ENCODE data around the gene MLYCD.
"Not testable (repeated sequence)": the region's sequence is repeated elsewhere in the genome, so short reads cannot be mapped to it uniquely, and the experiment has no call there.

MLYCD gene

DNA sequence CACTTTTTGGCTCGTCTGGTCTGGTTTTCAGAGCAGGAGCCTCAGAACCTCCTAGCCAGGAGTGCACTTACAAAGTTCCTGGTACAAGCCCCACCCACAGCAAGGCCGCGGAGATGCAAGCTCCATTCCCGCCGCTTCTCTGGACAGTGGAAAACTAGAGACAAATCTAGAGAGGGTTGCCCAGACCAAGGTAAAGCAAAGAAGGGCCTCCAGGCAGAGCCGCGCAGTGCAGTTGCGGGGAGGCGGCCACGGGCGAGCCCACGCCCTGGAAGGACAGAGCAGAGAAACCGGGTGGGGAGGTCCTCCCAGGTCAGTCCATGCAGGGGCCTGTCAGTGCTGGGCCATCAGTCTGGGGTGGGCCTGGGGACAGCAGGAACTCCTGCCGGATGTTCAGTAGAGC is 43.2 kb downstream of the MLYCD start:
- no peak for DNase-seq

DNA sequence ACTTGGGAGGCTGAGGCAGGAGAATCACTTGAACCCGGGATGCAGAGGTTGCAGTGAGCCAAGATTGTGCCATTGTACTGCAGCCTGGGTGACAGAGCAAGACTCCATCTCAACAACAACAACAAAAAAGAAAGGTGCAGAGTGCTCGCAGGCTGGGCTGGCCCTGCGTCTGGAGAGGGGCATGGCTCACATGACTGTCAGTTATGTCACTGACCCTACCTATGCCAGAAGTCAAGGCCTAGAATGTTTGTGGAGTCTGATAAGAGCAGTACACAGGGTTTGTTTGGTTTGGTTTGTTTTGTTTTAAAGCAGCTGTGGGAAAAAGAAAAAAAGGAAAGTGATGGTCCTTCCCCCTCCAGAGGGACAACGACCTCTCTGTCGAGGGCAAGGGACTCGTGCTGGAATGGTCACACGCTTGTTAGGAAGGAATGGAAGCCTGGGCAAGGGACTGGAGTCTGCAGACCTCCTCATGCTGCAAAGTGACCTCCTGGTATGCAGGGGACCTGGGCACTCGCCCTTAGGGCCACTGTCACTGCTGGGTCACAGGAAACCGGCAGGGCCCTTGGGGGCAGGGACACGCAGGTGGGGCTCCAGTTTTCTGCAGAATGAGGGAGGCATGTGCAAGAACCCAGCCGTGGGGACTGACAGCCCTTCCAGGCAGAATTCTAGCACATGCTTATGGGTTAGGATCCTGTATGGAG is 44.0 kb downstream of the MLYCD start:
- DNase-seq: no peak

DNA sequence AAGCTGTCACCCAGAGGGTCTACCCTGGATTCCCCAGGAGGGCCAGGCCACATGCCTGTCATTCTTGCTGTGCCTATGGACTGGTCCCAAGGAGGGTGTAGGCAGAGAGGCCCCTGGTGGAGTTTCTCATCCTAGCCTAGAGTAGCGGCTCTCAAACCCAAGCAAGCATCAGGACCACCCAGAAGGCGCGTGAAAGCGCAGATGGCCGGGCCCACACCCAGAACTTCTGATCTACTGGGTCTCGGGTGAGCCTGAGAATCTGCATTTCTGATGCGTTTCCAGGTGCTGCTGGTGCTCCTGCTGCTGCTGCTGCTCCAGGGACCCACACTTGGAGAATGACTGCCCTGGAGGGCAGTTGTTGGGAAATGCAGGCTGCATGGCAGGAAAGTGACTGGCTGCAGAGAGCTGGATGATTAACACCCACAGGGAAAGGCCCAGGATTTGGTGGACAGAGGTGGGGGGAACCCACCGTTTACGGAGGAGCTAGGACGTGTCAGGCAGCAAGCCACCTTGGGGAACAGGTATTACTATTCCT is 44.7 kb downstream of the MLYCD start:
- DNase-seq: no peak

DNA sequence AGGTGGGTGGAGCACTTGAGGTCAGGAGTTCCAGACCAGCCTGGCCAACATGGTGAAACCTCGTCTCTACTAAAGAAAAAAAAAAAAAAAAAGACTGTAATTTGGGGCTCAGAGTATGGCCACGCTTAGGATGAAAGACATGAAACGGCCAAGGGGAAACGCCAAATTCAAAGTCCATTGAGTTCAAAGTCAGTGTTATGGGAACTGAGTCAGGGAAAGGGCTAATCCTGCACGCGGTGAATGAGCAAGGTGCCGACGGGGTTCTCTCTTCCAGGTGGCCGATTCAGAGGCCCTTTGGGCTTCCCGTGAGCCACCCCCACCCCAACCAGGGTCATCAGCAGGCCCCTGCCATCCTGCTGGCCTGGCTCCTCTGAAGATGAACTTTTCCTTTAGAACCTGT is 46.7 kb downstream of the MLYCD start:
- no peak for DNase-seq

DNA sequence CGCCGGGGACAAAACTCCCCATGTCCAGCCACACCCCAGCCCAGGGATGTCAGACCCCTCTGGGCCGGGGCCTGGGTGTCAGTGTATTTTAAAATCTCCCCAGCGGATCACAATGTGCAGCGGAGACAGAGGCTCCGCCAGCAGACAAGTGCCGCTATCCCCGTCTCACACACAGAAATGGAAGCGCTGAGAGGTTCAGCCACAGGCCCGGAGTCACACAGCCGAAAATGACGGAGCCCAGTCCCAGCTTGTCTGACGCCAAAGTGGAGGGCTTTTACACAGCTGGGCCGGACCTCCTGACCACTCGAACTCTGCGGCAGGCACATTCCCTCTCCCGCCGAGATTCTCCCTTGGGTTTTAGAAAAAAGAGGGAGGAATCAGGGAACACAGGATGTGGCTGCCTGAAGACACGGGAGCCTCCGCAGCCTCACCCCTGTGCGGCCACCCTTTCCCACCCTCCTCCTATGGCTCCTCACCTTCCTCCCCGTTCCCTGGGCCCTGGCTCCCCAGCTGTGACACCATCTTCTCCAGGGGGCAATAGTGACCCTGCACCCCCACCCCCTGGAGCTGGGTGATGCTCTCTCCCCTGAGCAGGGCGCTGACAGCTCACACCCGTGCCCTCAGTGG is 47.4 kb downstream of the MLYCD start:
- no peak for DNase-seq

DNA sequence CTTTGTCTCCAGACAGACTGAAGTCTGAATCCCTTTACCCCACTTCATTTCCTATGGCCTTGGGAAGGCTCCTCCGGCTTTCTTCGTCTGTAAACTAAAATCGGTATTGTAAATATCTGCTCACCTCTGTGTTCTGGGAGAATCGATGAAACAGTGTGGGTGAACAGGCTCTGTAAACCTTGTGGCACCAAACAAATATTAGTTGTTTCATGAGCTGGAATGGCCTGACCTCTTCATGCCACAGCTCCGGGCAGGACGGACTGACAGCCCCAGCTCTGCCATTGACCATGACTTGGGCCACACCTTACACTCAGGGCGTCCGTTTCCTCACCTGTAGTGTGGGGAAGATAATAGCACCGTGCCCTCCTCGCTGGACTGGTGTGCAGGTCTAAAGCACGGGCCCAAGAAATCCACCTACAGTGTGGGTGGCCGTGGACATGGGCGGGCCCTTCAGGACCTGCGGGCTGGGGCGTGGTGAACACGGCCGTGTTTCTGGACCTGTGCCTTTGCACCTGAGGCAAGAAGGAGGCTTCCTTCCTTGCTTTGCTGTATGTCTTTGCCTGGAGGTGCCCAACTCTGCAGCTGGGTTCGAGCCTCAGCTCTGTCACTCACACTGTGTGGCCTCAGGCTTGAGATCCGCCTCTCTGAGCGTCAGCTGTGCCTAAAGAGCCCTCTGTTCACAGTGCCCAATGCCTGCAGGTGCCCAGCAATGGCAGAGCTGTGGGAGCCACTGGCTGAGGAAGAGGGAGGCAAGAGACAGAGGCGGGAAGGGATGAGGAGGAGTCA is 48.1 kb downstream of the MLYCD start:
- no peak for DNase-seq

DNA sequence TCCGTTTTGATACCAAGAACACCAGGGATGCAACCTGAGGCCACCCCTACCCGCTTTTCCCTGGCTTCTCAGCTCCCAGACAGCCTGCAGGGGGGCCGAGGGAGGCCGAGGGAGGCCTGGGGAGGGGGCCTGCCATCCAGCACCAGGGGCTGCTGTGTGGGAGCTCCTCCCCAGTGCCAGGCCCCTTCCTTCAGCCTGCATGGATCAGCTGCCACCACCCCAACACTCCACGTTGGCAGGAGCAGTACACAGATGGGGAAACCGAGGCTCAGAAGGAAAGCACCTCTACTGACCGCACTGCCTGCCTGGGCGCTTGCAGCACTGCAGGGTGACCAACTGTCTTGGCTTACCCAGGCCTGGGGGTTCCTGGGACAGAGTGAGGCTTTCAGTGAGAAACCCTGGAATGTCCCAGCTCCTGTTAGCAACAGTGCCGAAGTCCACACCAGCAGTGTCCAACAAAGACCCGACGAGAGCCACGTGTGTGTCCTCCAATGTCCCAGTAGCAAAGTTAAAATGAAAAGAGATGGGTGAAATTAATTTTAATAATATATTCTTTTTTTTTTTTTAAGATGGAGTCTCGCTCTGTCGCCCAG is 48.8 kb downstream of the MLYCD start:
- DNase-seq: no peak

DNA sequence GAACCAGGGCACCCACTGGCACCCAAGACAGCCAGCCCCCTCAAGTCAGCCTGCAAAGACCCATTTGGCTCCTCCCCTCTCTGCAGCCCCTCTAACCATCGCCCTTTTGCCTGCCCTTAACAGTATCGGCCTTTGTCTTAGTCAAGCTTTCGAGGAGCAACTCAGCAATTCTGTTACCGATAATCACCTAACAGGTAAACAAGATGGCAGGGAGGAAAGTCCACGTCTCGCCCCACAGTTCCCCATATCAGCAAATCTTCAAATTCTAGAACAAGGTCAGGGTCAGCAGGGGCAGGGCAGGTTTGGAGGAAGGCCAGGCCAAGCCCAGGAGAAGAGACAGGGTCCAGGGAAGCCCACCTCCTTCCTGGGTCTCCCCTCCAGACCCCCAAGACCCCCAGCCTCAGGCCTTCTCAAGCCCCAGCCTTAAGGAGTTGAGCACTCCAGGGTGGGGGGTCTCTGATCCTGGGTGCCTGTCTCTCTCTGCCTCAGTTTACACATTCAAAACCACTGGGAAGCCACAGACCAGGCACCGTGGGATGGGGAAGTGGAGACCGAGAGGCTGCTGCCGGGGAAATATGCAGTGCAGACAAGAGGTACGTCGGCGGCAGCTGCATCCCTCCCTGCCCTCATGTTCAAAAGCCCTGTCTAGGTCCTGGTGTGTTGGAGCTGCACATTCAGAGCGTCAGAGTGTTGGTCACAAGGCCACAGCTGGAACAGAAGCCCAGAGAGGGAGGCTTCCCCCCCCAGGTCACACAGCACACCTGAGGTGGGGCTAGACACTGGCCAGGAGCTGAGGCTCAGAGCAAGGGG is 50.2 kb downstream of the MLYCD start:
- DNase-seq: no peak

DNA sequence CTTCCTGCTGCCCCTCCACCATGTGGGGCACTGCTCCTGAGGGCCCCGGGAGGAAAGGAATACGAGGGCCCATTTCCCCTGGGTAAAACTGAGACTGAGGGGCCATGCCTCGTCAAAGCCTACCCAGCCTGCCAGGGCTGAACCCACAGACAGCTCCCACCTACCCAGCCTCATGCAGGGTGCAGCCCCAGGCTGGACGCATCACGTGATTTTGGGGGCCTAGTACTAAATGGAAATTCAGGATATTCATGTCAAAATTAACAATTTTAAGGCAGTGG is 50.7 kb downstream of the MLYCD start:
- no peak for DNase-seq

DNA sequence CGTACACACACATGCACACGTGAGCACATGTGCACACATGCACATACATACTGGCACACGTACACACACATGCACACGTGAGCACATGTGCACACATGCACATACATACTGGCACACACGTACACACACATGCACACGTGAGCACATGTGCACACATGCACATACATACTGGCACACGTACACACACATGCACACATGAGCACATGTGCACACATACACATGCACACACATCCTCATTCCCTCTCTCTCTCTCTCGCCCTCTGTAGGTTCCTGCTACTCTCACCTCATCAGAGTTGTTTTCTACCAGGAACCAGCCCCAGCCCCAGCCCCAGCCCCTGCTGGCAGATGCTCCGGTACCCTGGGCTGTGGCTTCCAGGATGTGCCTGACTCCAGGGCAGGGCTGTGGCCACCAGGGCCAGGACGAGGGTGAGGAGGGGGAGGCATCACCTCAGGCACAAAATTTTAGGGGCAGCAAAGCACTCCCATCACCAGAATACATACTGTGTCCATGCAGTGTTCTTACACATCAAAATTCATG is 52.0 kb downstream of the MLYCD start:
- not testable (repeated sequence) for DNase-seq

DNA sequence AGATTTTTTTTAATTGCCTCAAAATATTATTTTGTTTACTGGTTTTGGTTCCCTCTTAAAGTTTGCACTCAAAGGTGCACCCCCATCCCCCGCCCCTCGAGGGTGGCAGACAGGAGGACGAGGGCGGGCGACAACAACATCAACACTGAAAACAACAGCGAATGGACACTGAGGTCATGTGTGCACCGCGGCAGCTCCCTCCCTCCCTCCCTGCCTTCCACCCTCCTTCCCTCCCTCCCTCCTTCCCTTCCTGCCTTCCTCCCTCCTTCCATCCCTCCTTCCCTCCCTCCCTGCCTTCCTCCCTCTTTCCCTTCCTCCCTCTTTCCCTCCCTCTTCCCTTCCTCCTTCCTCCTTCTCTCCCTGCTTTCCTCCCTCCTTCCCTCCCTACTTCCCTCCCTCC is 52.6 kb downstream of the MLYCD start:
- DNase-seq: no peak

DNA sequence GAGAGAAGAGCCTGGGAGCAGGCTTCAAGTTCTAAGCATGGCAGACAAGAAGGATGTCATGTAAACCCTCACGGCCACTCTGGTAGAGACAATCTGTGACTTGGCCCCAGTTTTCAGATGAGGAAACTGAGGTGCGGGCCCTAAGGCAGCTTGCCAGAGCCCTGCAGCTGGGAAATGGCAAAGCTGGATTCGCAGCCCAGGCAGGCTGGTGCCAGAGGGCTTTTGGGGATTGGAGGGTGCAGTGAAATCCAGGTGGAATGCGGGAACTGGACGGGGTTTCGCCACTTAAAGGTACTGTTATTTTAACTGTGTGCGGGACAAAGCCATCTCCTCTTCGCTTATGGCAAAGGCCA is 53.6 kb downstream of the MLYCD start:
- peak in 1 of 2 experiments; percentile 40 for DNase-seq

DNA sequence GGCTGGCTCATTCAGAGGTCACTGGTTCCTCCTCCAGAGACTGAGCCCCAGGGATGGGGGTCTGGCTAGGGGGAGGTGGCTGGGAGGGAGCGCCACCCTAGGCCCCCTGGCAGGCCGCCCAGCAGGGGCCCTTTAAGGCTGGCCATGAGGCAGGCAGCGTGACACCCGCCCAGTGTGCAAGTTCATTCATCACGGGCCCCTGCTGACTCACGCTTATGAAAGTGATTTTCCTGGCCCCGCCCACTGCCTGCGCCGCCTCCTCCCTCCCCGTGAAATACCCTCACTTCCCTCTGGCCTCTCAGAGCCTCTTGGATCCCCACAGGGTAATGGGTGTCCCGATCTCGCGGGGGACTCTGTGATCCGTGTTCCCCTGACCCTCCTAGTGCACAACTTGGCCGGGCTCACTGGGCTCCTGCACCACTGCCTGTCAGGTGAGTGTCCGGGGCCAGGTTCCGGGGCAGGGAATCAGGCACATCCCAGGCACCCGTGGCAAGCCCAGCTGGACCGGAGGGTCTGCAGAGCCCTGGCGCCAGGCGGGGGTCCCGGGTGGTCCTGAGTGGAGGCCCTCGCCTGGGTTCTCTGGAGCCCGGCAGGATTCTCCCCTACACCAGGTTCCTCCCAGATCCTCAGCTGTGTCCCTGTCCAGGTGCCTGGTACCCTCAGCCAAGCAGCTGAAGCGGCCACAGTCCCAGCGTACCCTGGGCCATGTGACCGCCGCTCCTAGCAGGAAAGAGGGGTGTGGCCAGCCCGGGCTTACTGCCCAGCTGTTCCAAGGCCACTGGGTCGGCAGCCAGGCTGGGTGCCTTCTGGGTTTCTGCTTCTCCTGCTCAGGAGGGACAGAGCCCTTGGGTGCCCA is 54.3 kb downstream of the MLYCD start, which contains the start of gene OSGIN1:
OSGIN1 (plus strand) TSS at position 301 of the 856 bp plus-strand sequence. CDS start 4,432 bp downstream, outside the sequence.
- peak; percentile 37 to 80 for DNase-seq

DNA sequence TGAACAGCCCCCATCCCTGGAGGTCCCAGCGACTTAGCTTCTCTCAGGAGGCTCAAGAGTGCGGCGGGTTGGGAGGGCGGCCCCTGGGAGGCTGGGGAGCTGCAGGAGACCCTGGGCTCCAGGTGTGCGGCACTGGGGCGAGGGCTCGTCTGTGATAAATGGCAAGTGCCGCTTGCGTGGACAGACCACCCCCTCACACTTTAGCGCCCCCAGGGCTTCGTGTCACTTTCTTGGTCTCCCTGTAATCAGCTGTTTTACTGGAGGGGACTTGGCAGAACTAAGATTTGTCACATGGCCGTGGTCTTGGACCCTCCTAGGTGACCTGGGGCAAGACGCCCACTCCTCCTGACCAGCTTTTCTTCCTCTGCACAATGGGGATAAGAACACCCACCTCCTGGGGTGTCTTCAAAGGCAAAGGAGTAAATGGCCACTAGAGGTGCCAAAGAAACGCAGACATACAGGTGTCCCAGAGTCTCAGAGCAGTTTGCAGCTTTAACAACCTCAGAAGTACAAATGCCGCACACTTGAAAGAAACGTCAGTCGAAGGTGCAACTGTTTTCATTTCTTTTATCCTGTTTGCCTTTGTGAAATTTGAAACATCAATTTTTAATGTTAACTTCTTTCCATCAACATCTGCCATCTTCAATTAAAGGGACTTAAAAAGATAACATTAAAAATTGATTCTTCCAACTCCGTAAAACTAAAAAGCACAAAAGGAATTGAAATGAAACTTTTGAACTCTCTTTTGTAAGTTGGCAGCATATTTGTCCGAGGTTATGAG is 55.1 kb downstream of the MLYCD start:
- DNase-seq: peak in 1 of 2 experiments; percentile 40

DNA sequence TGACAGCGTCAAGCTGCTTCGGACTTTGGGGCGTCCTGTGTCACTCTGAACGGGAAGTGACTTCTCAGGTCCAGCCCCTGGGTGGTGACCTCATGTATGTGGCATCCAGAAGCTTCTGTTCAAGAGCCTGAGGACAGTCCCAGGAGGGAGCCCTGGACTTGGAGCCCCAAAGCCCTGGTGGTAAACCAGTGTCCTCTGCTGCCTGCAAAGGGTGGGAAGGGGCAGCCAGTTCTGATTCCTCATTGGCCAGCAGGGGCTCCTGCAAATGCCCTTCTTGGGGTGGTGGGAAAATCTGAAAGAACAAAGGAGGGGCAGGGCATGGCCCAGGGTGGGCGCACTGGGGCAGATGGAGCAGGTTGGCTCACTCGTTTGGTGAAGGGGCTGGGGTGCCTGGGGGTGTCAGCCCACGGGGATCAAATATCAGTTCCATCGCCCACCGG is 55.7 kb downstream of the MLYCD start:
- no peak for DNase-seq

DNA sequence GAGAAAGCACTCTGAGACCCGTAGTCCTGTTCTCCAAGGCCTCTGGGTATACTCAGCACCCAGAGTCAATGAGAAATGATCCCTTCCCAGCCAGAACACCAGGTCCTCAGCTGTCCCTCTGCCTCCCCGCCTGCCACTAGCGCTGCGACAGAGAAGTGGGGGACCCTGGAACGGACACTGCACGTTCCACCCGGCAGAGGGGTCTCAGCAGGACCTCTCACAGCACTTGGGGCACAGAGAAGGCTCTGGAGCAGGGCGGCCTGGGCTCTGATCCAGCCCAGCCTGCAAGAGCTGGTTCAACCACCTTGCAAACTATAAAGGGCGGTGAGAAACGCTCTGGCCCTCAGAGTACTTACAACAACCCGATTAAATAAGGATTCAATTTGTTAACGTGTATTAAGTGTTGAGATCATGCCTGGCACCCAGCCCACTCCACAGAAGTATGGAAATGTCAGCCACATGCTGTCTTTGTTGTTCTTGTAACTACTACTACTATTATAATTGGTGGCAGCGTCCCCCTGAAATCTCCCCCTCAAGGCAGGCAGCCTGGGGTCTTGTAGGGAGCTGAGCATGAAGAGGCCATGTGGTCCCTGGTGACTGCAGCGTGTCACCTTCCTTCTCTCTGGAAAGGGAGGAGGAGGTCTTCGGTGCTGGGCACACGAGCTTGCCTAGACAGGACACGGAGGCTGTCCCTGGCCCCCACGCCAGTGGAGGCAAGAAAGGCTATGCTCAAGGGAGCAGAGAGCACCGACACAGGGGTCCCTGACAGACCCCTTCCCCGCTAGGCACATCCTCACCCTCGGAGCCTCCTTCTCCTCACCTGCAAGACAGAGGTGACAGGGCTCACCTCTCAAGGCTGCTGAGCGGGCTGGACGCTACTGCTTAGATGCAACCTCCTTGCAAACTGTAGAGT is 56.6 kb downstream of the MLYCD start:
- no peak for DNase-seq

DNA sequence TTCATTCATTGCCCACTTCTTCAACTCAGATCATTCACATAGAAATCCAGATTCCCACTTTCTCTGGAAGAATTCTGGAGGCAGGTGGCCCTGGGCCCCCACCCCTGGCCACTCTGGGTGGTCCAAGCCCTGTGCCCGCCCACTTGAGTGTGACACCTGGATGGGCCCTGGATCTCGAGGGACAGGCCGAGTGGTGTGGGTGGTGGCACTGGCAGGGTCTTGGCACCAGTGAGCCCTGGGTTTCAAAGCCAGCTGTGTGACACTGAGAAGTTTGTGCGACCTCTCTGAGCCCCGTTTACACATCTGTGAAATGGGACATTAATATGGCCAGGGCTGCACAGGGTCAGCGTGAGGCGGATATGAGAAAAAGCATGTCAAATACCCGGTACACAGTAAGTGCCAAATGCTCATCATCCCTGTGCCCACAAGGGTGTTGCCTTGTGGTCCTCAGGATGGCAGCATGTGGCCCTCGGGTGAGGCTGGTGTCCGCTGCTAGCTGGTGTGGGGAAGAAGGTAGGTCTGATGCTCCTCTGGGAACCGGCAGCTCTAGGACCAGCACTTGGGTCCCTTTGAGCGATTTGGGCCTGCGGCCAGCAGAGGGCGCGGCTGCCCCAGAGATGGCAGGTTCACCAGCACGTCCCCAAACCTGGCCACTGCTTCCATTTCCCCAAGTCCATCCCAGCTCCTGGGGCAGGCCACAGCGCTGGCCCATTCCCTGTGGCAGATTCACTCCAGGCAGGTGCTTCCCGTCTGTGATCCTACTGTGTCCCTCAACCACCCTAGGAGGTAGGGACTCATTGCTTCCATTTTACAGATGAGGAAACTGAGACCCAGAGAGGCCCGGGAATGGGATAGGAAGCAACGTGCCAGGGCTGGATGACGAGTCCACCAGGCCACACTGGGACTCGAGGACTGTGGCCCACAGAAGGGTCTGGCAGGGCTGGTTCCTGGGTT is 57.7 kb downstream of the MLYCD start:
- DNase-seq: peak; percentile 28 to 81

DNA sequence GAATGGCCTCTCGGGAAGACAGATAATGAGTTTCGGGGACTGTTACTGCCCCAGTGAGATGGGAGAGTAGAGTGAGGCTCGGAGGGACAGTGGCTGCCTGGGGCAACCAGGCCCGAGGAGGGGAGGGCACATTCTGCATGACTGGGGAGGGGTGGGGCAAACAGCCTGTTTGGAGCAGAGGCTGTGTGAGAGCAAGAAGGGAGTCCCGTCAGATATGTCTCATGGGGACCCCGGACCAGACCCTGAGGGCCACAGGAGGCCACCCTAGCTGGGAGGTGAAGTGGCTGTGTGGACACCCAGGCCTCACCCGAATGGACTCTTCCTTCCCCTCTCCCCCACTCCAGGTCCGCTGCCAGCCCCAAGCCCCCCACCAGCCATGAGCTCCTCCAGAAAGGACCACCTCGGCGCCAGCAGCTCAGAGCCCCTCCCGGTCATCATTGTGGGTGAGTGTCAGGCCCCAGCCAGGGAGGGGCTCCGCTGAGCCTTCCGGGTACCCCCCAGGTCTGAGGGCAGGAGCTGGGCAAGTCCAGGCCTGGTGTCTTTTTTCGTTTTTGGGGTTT is 58.5 kb downstream of the MLYCD start:
- no peak for DNase-seq

Measured in NCI-H526 (cell line).